ENCODE results near the gene FGF19. TPM values are rescaled to one million over a fixed set of nuclear protein-coding genes. Genes with fewer than 3 reads are reported as not detected.

The FGF19 gene
- total RNA-seq, 1 donor from 2014 or later, result 0.21 TPM

GRCh38 chr11:69707176-69707575 is 3.4 kb upstream of the FGF19 start:
- Mint-ChIP-seq H3K27me3 (ENCODE audit: low read depth) (peaks cover 80% of the 10 kb centered on the region), H3K27ac (ENCODE audit: unreplicated experiment) (no peak overlapping the region), H3K4me3 (peak overlapping the region; percentile 27), H3K36me3 (ENCODE audit: low read depth) (no peaks in the 10 kb centered on the region), H3K4me1 (peaks cover 23% of the 10 kb centered on the region), H3K9me3 (no peaks in the 10 kb centered on the region)
- no peak for DNase-seq (ENCODE audit: low read depth, low spot score)
- TF ChIP-seq, protein P1, sequence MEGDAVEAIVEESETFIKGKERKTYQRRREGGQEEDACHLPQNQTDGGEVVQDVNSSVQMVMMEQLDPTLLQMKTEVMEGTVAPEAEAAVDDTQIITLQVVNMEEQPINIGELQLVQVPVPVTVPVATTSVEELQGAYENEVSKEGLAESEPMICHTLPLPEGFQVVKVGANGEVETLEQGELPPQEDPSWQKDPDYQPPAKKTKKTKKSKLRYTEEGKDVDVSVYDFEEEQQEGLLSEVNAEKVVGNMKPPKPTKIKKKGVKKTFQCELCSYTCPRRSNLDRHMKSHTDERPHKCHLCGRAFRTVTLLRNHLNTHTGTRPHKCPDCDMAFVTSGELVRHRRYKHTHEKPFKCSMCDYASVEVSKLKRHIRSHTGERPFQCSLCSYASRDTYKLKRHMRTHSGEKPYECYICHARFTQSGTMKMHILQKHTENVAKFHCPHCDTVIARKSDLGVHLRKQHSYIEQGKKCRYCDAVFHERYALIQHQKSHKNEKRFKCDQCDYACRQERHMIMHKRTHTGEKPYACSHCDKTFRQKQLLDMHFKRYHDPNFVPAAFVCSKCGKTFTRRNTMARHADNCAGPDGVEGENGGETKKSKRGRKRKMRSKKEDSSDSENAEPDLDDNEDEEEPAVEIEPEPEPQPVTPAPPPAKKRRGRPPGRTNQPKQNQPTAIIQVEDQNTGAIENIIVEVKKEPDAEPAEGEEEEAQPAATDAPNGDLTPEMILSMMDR (conservative IDR thresholded peaks at IDR 0.05), result no peak

GRCh38 chr11:69705901-69706787 is 2.3 kb upstream of the FGF19 start:
- Mint-ChIP-seq H3K27me3 (ENCODE audit: low read depth) (peaks cover 82% of the 10 kb centered on the region), H3K36me3 (ENCODE audit: low read depth) (no peaks in the 10 kb centered on the region), H3K4me3 (peak overlapping the region; percentile 64), H3K27ac (ENCODE audit: unreplicated experiment) (no peak overlapping the region), H3K9me3 (no peaks in the 10 kb centered on the region), H3K4me1 (peaks cover 17% of the 10 kb centered on the region)
- TF ChIP-seq, protein P1 (conservative IDR thresholded peaks at IDR 0.05), result no peak
- no peak for DNase-seq (ENCODE audit: low read depth, low spot score)

DNA sequence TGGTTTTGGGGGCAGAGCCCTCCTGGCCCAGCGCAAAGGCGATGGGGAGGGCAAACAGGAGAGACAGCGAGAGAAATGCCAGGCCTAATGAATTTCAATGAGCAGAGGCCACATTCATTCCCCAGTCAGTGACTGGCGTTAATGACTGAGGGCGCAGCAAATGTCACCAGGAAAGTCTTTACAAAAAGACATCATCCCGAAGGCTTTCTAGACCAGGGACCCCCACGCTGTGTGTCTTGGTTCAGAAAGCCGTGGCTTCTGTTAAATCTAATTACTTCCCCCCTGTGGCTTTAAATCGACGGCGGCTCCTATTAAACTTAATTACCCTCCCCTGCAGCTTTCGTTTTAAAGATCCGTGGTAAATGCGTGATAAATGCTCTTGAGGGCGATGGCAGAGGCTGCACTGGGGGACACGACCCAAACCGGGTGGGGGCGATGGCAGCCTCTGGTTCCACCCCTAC is 1.6 kb upstream of the FGF19 start:
- peaks cover 22% of the 10 kb centered on the region for H3K4me1 Mint-ChIP-seq
- DNase-seq (ENCODE audit: low read depth, low spot score), result no peak
- TF ChIP-seq, protein P1 (conservative IDR thresholded peaks at IDR 0.05), result no peak
- no peak overlapping the region for H3K27ac Mint-ChIP-seq (ENCODE audit: unreplicated experiment)
- H3K9me3 Mint-ChIP-seq, result no peaks in the 10 kb centered on the region
- H3K27me3 Mint-ChIP-seq (ENCODE audit: low read depth), result peaks cover 84% of the 10 kb centered on the region
- peak overlapping the region; percentile 64 for H3K4me3 Mint-ChIP-seq
- no peaks in the 10 kb centered on the region for H3K36me3 Mint-ChIP-seq (ENCODE audit: low read depth)

GRCh38 chr11:69704508-69705253 is 859 bp upstream of the FGF19 start:
- Mint-ChIP-seq H3K4me1 (peaks cover 25% of the 10 kb centered on the region), H3K9me3 (no peaks in the 10 kb centered on the region), H3K27me3 (ENCODE audit: low read depth) (peaks cover 87% of the 10 kb centered on the region), H3K36me3 (ENCODE audit: low read depth) (no peaks in the 10 kb centered on the region), H3K4me3 (peak overlapping the region; percentile 75), H3K27ac (ENCODE audit: unreplicated experiment) (no peak overlapping the region)
- DNase-seq (ENCODE audit: low read depth, low spot score), result peak; percentile 62
- TF ChIP-seq, protein P1 (conservative IDR thresholded peaks at IDR 0.05), result peak; percentile 67

DNA sequence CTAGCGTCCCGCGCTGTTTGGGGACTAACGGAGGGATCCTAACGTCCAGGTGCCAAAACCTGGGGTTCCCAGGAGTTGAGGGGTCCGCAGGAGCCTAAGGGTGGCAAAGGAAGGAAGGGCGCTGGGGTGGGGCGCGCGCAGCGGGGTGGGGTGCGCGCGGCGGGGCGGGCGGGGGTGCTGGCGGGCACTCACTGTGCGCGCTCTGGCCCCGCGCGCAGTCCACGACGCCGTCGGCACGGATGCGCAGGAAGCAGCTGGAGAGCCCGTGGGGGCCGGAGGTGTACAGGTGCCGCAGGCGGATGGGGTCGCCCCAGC is 412 bp downstream of the FGF19 start:
- Mint-ChIP-seq H3K9me3 (no peaks in the 10 kb centered on the region), H3K27me3 (ENCODE audit: low read depth) (peaks cover 86% of the 10 kb centered on the region), H3K4me3 (no peak overlapping the region), H3K36me3 (ENCODE audit: low read depth) (no peaks in the 10 kb centered on the region), H3K4me1 (peaks cover 25% of the 10 kb centered on the region), H3K27ac (ENCODE audit: unreplicated experiment) (no peak overlapping the region)
- TF ChIP-seq, protein P1 (conservative IDR thresholded peaks at IDR 0.05), result no peak
- DNase-seq (ENCODE audit: low read depth, low spot score), result no peak
